CD4-positive, alpha-beta T cell treated with Interleukin-21 for 1 hour (primary cell): ENCODE measurements around the gene GNAT1.

Experiments
- DNase-seq: peaks from one replicate; pipeline ENCODE4 v3.0.0-alpha.2; 2020

The GNAT1 gene

DNA sequence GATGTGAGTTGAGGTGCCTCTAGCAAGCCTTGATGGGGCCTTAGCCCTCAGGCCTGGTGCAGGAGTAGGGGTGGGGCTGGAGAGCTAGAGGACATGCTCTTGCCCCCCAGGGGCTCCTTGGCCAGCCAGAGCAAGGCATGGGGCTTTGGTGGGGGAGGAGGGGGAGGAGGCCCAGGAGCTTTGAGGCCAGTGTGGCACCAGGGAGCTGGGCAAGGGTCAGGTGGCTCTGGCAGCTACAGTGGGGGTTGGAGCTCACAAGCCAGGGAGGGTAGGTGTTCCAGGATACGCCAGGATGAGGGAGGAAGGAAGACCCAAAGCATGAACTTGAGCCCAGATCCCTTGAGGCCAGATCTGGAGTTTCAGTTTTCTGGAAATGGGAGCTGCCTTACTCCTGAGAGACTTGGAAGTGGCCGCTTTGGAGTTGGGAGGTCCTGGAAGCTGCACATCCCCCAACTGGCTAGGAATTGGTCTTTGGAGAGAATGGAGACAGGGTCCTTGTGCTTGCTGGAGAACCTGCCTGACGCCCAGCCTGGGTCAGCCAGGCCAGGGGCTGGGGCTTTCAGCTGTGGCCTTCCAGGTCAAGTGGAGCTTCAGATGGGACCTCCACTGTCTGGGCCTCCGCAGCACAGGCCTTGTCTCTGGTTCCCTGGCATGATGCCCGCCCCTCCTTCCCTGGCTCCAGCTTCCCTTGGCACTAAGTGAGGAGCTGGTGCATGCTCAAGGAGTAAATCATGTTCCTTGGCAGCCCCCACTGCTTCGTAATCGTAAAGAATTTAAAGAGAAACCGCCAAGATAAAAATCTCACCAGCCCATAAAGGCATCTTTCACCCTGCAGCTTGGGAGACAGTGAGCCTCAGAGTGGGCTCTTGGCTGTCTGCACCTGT is 27.6 kb upstream of the GNAT1 start:
- DNase-seq, result no peak

DNA sequence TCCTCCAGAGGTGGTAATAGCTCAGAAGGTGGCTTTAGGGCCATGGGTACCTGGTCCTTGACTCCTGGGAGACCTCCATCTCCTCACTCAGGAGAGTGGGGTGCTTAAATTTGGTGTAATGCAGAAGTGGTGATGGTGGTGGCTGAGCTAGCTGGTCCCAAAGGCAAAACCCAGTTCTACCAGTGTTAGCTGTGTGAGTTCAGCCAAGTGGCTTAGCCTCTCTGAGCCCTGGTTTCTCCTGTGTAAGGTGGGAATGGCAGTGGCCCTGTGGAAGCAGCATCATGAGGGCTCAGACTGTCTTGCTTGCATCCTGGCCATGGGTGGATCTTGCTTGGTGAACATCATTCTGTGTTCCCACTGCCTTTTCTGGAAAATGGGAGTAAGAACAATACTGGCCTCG is 26.9 kb upstream of the GNAT1 start:
- DNase-seq, result no peak

DNA sequence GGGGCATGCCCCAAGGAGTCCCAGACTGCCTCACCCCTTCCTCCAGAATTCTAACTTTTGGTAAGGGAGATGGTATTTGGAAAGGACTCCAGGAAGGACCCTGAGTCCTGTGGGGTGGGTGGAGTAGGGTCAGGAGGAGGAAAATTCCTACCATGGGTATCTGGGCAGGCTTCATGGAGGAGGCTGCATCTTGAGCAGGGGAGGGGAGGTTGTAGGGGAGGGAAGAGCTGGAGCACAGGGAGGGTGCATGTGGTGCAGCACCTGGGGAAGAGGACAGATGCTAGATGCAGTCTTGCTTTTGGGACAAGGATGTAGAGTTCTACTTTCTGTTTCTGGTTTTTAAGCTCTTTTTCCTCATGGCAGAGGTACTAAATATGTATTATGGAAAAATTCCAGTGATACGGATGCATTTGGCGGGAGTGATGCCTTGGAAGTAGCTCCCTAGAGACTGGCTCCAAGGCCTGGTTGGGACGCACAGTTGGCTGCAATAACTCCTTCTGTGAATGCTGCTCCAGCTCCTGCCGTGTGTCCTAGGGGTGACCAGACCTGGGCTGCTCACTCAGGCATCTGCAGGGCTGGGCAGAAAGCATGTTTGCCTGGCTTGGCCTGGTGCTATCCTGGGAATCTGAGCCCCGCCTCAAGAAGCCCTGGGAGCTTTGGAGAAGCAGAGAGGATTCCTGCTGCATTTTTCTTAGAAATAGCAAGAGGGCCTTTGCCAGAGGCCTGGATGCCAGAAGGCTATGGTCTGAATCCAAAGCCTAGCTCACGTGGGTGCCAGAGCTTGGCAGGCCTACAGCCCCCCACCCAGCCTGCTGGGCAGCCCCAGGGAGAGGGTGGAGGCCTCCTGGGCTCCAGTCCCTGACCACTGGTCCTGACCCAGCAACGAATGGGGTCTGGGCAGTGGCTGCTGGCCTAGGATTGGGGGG is 26.2 kb upstream of the GNAT1 start:
- DNase-seq, result no peak

DNA sequence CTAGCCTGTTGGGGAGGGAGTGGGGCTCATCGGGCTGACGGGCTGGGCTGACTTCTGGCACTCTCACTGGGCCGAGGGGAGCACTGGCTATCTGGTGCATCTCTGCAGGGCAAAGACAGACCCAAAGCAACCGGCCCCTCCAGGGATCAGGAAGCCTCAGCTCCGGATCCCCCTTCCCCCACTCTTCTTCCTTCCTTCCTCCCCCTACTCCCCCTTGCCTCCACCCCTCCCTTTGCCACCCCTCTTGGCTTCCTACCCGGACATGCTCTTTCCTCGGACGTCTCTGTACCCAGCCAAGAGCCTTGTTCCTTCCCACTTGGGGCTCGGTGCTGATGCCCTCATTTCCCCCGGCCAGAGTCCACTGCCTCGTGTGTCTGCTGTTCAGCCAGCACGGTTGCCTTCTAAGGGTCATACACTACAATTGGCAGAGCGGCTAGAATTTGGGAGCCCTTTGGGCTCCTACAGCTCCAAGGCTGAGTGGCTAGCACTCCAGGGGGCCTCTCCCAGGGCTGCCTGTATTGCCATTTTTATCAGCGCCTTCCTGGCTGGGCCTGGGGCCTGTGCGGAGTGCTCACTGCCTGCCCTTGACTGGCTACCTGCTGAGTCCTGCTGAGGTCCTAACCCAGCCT is 25.4 kb upstream of the GNAT1 start:
- no peak for DNase-seq

DNA sequence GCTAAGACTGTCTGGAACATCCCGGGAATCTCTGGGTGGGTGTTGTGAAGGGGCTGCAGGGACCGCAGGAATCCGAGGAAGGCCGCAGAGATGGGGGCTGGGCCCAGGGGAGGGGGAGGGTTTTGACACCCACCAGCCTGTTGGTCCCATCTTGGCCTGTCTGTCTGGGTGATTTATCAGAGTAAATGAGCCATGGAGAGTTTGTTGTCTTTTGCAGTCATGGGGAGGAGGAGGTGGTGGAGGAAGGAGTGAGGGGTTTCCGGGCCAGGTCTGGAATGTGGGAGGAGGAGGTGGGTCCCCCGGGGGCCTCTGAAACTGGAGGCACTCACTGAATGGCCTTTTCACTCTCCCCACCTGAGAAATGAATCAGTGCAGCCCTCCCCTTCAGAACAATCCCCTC is 24.8 kb upstream of the GNAT1 start:
- DNase-seq, result no peak

DNA sequence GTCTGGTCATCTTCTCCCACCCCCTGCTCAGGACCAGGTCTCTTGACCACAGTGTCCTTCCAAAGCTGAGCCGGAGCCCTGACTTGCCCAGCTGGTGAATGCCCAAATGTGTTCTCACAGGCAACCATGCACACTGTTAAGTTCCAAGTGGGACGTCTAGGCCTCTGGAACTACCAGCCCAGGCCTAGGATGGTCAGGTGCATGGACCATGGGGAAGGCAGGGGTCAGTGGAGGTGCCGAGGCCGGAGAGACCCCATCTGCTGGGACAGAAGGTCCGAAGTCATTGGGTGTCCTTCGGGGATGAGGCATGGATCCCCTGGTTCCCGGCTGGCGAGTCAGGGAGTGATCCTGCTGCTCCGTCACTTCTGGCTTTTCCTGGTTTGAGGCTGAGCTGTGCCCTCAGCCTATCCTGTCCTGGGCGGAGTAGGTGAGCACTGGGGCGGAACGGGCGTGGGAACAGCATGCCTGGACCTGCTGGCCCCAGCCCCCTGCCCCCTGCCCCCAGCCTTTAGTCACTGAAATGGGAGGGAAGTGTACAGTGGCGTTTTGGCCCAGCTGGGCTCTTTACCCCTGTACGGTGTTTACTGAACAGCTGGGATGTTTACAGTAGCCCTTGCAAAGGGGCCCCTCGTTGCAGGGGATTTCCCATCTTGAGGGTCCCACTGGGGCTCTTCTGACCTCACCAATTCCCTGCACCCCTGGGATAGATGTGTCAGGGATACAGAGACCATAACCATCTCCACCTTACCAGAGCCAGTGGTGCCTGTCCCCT is 24.2 kb upstream of the GNAT1 start:
- no peak for DNase-seq

DNA sequence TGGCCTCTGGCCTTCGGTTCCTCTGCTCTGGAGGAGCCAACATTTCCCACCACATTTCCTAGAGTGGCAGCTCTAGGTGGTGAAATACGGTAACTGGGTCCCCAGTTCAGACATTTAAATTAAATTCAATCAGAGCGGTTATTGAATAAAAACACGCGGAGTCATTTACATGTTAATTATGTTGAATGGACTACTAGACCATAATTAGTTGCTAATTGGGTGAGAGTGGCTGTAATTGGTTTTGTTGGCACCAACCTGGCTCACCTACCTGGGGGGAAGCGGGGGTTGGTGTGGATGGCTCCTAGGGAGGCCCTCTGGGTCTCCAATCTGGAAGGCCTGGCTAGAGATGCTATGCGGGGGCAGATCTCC is 23.6 kb upstream of the GNAT1 start:
- DNase-seq, result no peak

DNA sequence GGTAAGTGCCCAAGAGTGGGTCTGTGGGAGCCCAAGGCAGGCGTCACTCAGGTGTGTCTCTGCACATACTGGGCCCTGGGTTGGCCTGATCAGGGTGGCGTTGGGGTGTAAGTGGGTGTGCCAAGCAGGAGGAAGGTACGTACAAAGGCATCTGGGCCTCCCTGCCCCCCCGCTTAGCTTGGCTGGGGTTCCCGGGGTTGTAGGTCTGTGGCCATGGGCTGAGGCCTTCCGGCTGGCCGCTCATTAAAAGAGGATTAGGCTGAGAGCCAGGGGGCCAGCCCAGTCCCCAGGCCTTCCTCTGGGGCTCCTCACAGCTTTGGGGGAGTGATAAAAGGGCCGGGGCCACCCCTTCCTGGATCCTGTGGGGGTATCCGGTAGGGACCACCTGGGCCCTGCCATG is 23.0 kb upstream of the GNAT1 start:
- no peak for DNase-seq

DNA sequence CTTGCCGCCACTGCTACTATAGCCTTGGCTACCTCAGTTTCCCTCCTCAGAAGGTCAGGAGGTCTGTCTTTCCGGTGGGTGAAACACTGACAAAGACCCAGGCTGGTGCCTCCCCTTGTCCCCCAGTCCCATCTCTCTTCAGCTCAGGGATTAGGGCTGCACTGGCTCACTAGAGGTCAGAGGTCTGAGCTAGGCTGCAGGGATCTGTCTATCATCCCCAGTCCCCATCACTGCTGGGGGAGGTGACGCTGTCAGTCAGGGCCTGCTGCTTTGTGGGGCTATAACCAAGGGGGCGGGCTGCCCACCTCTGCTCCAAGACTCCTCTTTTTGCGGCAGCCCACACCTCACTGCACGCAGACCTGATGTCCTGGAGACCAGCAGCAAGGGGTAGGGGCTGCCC is 22.6 kb upstream of the GNAT1 start:
- DNase-seq, result no peak

DNA sequence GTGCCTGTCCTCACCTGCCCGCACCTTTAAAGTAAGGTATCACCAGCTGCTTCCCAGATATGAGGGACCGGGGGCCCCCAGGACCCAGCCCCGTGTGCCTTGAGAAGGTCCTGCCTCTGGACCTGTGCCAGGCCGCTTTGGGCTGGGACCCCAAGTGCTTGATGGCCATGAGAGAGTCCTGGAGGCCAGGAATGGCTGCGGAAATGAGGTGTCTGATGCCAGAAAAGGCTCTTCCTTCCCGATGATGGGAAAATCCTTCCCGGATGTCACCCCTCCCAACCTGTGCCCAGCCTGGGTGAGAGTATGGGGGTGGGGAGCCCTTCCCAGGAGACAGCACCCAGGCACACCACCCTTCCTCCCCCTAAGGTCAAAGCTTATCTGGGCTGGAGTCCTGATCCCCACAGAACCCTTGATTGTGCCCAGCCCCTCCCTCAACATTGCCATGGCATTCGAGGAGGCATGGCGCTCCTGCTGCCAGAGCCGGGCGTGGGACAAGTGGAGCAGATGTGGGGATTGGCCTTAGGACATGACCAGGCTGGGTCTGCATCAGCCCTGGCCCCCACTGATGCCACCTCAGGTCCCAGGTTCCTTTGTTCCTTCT is 22.1 kb upstream of the GNAT1 start:
- DNase-seq, result no peak

DNA sequence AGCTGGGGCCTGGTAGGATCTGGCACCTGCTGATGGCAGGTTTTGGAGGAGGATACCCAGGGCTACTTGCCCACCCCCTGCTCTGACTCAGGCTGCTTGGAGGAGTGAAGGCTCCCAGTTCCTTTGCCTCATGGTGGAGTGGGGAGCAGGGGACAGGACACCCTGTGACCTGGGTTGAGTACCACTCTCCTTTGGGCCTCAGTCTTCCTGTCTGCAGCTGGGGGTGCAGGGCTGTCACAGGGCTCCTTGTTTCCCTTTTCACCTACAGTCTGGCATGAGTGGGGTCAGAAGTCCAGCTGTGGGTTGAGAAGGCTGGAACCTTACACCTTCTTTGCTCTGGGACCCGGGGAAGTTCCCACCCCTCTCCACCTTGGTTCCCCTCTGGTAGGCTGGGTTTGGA is 21.6 kb upstream of the GNAT1 start:
- DNase-seq, result no peak

DNA sequence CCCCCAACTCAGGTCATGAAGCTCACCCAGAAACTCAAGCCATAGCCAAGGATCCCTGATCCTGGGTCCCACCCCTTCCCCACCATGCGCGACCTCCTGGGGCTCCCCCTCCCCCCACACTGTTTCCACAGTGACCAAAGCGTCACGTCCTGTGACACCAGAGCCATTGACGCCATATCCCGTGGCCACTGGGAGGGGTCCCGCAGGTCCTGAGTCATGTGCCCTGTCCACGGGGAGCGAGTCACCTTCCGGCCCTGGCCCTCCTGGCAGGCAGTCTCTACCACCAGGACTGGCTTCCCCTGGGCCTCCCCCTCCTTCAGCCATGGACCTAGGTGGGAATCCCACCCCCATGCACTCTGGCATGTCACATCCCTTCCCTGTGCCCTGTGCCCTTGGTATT is 20.7 kb upstream of the GNAT1 start:
- no peak for DNase-seq

DNA sequence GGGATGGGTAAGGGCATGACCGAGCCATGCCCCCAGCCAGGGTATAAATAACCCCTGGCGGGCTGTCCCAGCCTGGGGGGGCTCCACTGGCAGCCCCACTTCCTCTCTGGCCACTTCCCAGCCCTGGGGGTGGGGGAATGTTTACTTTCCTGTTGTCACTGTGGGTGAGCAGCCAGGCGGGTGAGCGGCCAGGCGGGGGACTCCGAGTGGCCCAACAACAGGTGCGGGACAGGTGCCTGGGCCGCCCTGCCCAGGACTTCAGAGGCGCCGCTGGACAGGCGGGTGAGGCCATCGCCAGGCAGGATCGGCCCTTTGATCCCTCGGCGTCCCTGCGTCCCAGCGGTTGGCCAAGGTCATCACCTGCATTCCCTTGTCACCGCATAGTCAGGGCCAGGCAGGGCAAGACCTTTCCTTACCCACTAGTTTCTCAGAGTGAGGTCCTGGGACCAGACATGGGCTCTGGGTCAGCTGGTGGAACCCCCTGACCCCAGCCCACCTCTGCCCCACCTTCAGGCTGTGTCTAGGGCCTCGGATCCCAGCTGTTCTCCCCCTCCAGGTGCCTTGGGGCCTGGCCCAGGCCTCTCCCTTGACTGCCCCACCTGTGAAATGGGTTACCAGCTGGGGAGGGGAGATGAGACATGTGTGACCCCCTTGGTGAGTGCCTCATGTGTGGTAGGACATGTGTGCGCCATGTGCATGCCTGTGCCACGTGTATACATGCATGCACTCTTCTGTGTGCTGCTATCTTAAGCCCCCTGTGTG is 19.7 kb upstream of the GNAT1 start:
- no peak for DNase-seq

DNA sequence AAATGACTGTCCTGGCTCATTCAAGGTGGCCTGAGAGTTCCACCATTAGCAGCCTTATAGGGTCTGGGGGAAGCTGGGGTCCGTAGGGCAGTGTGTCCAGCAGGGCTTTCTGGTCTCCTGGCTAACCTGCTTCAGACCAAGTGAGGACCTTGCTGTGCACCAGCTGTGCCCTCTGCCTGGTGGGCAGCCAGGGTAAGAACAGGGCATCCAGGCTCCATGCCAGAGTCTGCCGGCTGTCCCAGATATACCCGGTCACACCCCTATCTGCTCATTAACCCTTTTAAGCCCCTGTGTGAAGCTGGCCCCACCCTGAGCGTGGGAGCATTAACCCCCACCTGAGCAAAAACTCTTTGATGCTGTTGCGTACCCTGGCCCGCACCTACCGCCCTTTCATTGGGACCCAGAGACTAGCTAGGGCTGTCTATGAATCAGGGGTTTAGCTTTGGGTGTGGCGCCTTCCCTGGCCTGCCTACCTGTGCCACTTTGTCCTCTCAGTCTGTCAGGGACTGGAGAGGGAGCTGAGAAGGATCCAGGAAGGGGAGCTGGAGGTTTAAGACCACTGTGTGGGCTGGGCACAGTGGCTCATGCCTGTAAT is 18.7 kb upstream of the GNAT1 start:
- no peak for DNase-seq

DNA sequence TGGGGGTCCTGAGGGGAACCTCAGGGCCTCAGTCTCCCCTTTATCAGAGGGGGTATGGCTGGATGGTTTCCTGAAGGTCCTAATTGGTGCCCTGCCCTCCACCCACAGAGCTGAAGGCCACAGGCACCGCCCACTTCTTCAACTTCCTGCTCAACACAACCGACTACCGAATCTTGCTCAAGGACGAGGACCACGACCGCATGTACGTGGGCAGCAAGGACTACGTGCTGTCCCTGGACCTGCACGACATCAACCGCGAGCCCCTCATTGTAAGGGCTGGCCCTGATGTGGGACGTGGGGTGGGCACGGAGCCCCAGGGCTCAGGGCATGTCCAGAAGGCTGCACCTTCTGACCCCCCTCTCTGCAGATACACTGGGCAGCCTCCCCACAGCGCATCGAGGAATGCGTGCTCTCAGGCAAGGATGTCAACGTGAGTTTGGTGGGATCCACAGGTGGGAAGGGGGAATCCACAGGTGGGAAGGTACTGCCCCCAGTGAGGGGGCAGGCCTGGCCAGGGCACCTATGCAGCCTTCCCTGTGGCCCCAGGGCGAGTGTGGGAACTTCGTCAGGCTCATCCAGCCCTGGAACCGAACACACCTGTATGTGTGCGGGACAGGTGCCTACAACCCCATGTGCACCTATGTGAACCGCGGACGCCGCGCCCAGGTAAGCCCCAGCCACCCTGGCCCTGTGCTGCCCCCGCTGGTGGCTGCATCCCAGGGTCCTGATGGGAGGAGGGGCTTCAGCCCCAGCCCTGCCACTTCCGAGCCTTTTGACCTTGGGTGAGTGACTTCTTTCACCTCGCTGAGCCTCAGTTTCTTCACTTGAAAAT is 17.5 kb upstream of the GNAT1 start:
- no peak for DNase-seq

DNA sequence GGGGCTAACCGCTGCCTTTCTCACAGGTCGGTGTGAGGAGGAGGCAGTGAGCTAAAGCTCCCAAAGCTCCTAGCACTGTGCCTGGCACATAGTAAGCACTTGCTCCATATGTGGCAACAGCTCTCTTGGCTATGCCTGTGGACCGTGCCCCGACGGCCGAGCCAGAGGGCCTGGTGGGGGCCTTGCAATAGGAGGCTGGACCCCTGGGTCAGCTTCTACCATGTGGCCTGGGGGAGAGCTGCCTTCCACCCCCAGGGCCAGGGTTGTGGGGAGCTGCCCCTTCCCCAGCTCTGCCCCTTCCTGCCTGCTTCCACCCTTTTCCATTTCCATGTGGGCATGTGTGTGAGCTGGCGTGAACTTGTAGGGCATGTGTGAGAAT is 16.9 kb upstream of the GNAT1 start:
- no peak for DNase-seq

DNA sequence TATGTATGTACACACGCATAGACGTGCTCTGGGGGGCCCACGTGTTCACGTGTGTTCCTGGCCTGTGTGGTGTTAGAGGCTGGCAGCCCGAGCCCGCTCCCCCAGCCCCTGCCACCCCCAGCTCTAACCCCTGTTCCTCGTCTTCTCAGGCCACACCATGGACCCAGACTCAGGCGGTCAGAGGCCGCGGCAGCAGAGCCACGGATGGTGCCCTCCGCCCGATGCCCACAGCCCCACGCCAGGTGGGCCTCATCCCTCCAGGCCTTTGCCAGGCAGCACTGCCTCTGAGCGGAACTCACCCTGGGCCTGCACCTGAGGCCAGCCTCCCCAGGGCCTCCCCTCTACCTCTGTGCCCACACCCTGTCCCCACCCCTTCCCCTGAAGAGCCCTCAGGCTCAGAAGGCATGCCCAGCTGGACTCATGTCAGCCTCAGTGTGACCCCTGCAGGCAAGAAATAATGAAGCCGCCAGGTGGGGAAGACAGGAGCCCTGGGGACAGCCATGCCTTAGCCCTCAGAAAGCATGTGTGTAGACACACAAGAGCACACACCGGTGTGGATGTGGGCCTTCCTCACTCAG is 16.4 kb upstream of the GNAT1 start:
- no peak for DNase-seq

DNA sequence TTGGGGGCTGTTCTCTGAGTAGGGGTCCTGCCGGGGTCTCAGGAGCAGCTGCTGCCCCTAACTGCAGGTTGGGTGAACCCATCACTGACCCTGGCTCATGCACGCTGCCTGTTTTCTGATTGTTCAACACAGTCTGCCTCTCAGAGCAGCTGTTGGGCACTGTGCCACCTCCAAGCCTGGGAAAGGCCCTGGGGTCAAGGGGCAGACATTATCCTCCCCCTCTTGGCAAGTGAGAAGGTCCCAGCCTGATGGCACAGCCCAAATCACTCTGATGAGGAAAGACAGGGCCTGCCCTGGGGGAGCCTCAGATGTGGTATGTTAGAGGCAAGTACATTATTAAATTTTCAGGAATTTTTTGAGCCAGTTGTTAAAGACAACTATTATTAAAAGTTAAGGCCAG is 14.1 kb upstream of the GNAT1 start:
- no peak for DNase-seq

DNA sequence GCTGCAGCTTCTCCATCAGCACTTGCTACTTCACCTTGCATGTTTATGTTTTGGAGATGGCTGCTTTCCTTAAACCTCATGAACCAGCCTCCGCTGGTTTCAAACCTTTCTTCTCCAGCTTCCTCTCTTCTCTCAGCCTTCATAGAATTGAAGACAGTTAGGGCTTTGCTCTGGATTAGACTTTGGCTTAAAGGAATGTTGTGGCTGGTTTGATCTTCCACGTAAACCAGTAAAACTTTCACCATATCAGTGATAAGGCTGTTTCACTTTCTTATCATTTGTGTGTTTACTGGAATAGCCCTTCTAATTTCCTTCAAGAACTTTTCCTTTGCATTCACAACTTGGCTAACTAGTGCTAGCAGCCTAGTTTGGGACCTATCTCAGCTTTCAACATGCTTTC is 11.7 kb upstream of the GNAT1 start:
- DNase-seq, result no peak

DNA sequence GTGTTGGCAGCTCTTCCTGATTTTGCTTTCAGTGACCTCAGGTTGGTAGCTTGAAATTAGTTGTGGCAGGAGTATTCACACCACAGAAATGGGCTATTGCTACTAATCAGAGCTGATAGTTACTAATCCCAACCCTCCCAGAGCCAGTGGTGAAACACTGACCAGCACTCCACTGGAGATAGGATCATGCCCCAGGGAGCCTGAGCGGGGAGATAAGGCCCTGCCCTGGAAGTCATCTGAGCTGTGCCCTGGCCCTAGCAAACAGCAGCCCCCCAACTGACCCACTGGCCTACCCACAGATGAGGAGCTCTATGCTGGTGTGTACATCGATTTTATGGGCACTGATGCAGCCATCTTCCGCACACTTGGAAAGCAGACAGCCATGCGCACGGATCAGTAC is 9.4 kb upstream of the GNAT1 start:
- DNase-seq, result no peak
